K562 (cell line): ENCODE data around the gene TMEM132E. TPM values are rescaled to one million over a fixed set of nuclear protein-coding genes. Genes with fewer than 3 reads are reported as not detected.
A peak's percentile ranks its signal among the peaks of the same experiment; 100 is the strongest.

Source experiments
- ADNP ChIP-seq: fragments of 200-800 bp; sonication (Bioruptor generic); IDR thresholded peaks from 2 replicates; pipeline ENCODE4 v1.6.1; 2016; ENCODE audit warnings: missing genetic modification characterization, missing compliant biosample characterization
- ARID2 ChIP-seq: fragments of 450-650 bp; IDR thresholded peaks from 2 replicates; pipeline ENCODE4 v1.6.1; 2017; ENCODE audit warnings: antibody characterized with exemption, mild to moderate bottlenecking
- CHD4 ChIP-seq: fragments of 200-600 bp; sonication (generic); IDR thresholded peaks from 3 replicates; pipeline ENCODE4 v1.6.1; 2012; ENCODE audit warnings: low read depth, mild to moderate bottlenecking, mixed read lengths, low read length, inconsistent platforms; ENCODE audit not compliant: insufficient read depth, insufficient replicate concordance, poor library complexity, severe bottlenecking
- CTCF ChIP-seq, 3 experiments: IDR thresholded peaks in 2 of 3; conservative IDR thresholded peaks in 1 of 3; 2 replicates each; pipeline ENCODE4 v1.5.1; 2011 to 2012; ENCODE audit warnings: low read length in 3 of 3, mild to moderate bottlenecking in 3 of 3, control low read depth in 2 of 3, improper control_type of control experiment in 1 of 3, inconsistent platforms in 1 of 3, low read depth in 1 of 3, mixed read lengths in 1 of 3, moderate library complexity in 1 of 3; ENCODE audit not compliant: insufficient read depth in 2 of 3
- GTF2B ChIP-seq: IDR thresholded peaks from 2 replicates; pipeline ENCODE4 v1.6.1; 2011; ENCODE audit not compliant: insufficient read length; ENCODE audit errors: extremely low read depth
- L3MBTL2 ChIP-seq: fragments of 450-650 bp; IDR thresholded peaks from 2 replicates; pipeline ENCODE4 v1.6.1; 2016; ENCODE audit warnings: mild to moderate bottlenecking, moderate library complexity
- MBD1 ChIP-seq: fragments of 250-450 bp; sonication (Bioruptor Pico); IDR thresholded peaks from 2 replicates; pipeline ENCODE4 v1.8.0; 2022; ENCODE audit warnings: inconsistent platforms
- MEF2A ChIP-seq: IDR thresholded peaks from 2 replicates; pipeline ENCODE4 v1.6.1; 2011; ENCODE audit warnings: low read depth, mild to moderate bottlenecking, low read length, moderate library complexity; ENCODE audit not compliant: control insufficient read depth
- NR4A1 ChIP-seq, 2 experiments: fragments of 250-450 bp in 1 of 2; fragments of 450-650 bp in 1 of 2; sonication (Bioruptor Pico) in 1 of 2; IDR thresholded peaks; 2 replicates each; pipeline versions ENCODE4 v1.4.0 to v1.6.1; 2016 to 2020; ENCODE audit warnings: mild to moderate bottlenecking in 2 of 2, missing compliant biosample characterization in 1 of 2, missing genetic modification characterization in 1 of 2, moderate library complexity in 1 of 2
- NUFIP1 ChIP-seq: fragments of 450-650 bp; IDR thresholded peaks from 2 replicates; pipeline ENCODE4 v1.6.1; 2018; ENCODE audit not compliant: partially characterized antibody
- PHB ChIP-seq: fragments of 250-450 bp; sonication (Bioruptor Pico); IDR thresholded peaks from 2 replicates; pipeline ENCODE4 v1.5.0; 2021
- PHB2 ChIP-seq: fragments of 450-650 bp; IDR thresholded peaks from 2 replicates; pipeline ENCODE4 v1.6.1; 2017; ENCODE audit warnings: low read depth
- PRPF4 ChIP-seq: fragments of 200-400 bp; formaldehyde crosslinking; IDR thresholded peaks from one replicate; pipeline ENCODE4 v1.6.1; 2017; ENCODE audit warnings: low read length, low read depth, mild to moderate bottlenecking; ENCODE audit not compliant: insufficient read depth, poor library complexity, severe bottlenecking
- RAD21 ChIP-seq, 2 experiments: fragments of 250-450 bp in 1 of 2; fragments of 450-650 bp in 1 of 2; sonication (Bioruptor Pico) in 1 of 2; formaldehyde crosslinking in 1 of 2; IDR thresholded peaks in 1 of 2; conservative IDR thresholded peaks in 1 of 2; 2 replicates each; pipeline versions ENCODE4 v1.4.0 to v1.8.0; 2020 to 2022; ENCODE audit warnings: mild to moderate bottlenecking in 2 of 2, moderate library complexity in 1 of 2
- RBM34 ChIP-seq: fragments of 200-400 bp; formaldehyde crosslinking; IDR thresholded peaks from 2 replicates; pipeline ENCODE4 v1.6.1; 2018; ENCODE audit warnings: low read length, borderline replicate concordance; ENCODE audit not compliant: insufficient read depth
- RBM39 ChIP-seq: fragments of 200-400 bp; formaldehyde crosslinking; optimal IDR thresholded peaks from 2 replicates; pipeline ENCODE3; 2018; ENCODE audit warnings: low read depth, low read length
- RFX7 ChIP-seq: fragments of 250-450 bp; sonication (Bioruptor Pico); IDR thresholded peaks from 2 replicates; pipeline ENCODE4 v1.5.1; 2021; ENCODE audit warnings: mild to moderate bottlenecking
- SIN3B ChIP-seq: fragments of 450-650 bp; IDR thresholded peaks from 2 replicates; pipeline ENCODE4 v1.6.1; 2017; ENCODE audit warnings: low read depth, mild to moderate bottlenecking, moderate library complexity
- SMC3 ChIP-seq: conservative IDR thresholded peaks from 2 replicates; pipeline ENCODE4 v1.6.1; 2011; ENCODE audit warnings: low read depth, low read length, improper control_type of control experiment; ENCODE audit not compliant: insufficient read depth
- SREBF2 ChIP-seq: sonication (generic); formaldehyde crosslinking; IDR thresholded peaks from 2 replicates; pipeline ENCODE4 v1.4.0; 2020; ENCODE audit warnings: mild to moderate bottlenecking, missing genetic modification reagents
- ZBTB26 ChIP-seq: fragments of 450-650 bp; formaldehyde crosslinking; IDR thresholded peaks from 2 replicates; pipeline ENCODE4 v1.4.0; 2022; ENCODE audit warnings: missing genetic modification characterization
- ZFP30 ChIP-seq: fragments of 250-450 bp; sonication (Bioruptor Pico); IDR thresholded peaks from 2 replicates; pipeline ENCODE4 v1.8.0; 2022; ENCODE audit warnings: moderate library complexity, mild to moderate bottlenecking, inconsistent platforms, borderline replicate concordance
- ZNF707 ChIP-seq: fragments of 250-450 bp; sonication (Bioruptor Pico); conservative IDR thresholded peaks from 2 replicates; pipeline ENCODE4 v1.8.0; 2022; ENCODE audit warnings: inconsistent platforms, mild to moderate bottlenecking, moderate library complexity
- polyA plus RNA-seq, 8 experiments: library from polyadenylated mRNA; depleted of rRNA in 4 of 8; stranded (reverse) in 5 of 8; unstranded in 3 of 8; fragments of >200 nt; fragmentation: Nextera tagmentation in 2 of 8; fragmentation: Illumina TruSeq in 1 of 8; extraction: Ambion mirVana in 2 of 8; extraction: Trizol in 1 of 8; gene quantifications; 2 replicates each; pipeline versions ENCODE4 v1.2.1 to v1.2.3, GENCODE V29; 2011 to 2014; ENCODE audit warnings: inconsistent platforms in 1 of 8, missing spikeins in 1 of 8
- total RNA-seq, 7 experiments: library from RNA; depleted of rRNA in 6 of 7; stranded (reverse); fragments of >200 nt in 6 of 7; fragmentation: Illumina TruSeq in 2 of 7; extraction: Trizol in 2 of 7; gene quantifications; 2 replicates each; pipeline versions ENCODE4 v1.2.1 to v1.2.3, GENCODE V29; 2011 to 2021; ENCODE audit warnings: low replicate concordance in 1 of 7

The TMEM132E gene
- total and polyA plus RNA-seq, 9 of the 15 experiments (the other 6 are each of a cell fraction or from before 2014, with no cell fraction given) = not detected

- TF ChIP-seq NR4A1 (CRISPR knock-in tag; IDR thresholded peaks at IDR 0.05) = no peak
- TF ChIP-seq NR4A1 (tag; IDR thresholded peaks at IDR 0.05) = no peak
- TF ChIP-seq ZFP30 = no peak
- no peak for TF ChIP-seq PRPF4
- no peak for TF ChIP-seq PHB (CRISPR knock-in tag)
- TF ChIP-seq CTCF (IDR thresholded peaks at IDR 0.05 in 2 of 3, conservative IDR thresholded peaks at IDR 0.05 in 1 of 3; ENCODE audit: insufficient read depth in 2 of 3, low read depth in 1 of 3, low read length in 3 of 3) = peak; percentile 76 to 89 (median 89)
- no peak for TF ChIP-seq RBM39
- TF ChIP-seq MEF2A = no peak
- TF ChIP-seq RFX7 (CRISPR knock-in tag) = no peak
- TF ChIP-seq ZNF707 = no peak
- TF ChIP-seq NUFIP1 = no peak
- TF ChIP-seq SMC3 = peak; percentile 85
- TF ChIP-seq SREBF2 (CRISPR knock-in tag) = no peak
- TF ChIP-seq GTF2B = no peak
- no peak for TF ChIP-seq ZBTB26 (CRISPR knock-in tag)
- no peak for TF ChIP-seq CHD4
- TF ChIP-seq ADNP (tag) = no peak
- no peak for TF ChIP-seq L3MBTL2
- no peak for TF ChIP-seq MBD1 (CRISPR knock-in tag)
- no peak for TF ChIP-seq RBM34
- TF ChIP-seq RAD21 (CRISPR knock-in tag; conservative IDR thresholded peaks at IDR 0.05 in 1 of 2, IDR thresholded peaks at IDR 0.05 in 1 of 2) = peak; percentile 75 to 89
- TF ChIP-seq SIN3B = no peak
- TF ChIP-seq PHB2 = no peak
- TF ChIP-seq ARID2 = peak; percentile 50; the same call in 1 of the 2 replicates
These were observed 36.6 kb upstream of the TMEM132E start (continued) for GRCh38 chr17:34542700-34543336.
